ENCODE data around the gene AOC1. TPM values are rescaled to one million over a fixed set of nuclear protein-coding genes. Genes with fewer than 3 reads are reported as not detected.
"Not testable (repeated sequence)": the region's sequence is repeated elsewhere in the genome, so short reads cannot be mapped to it uniquely, and the experiment has no call there.

The AOC1 gene
- total RNA-seq, 6 experiments from 2014 or later: not detected

- Mint-ChIP-seq H3K4me3 (no peak overlapping the region), H3K27ac (no peak overlapping the region), H3K4me1 (ENCODE audit: low read depth) (peaks cover 12% of the 10 kb centered on the region), H3K9me3 (no peaks in the 10 kb centered on the region), H3K27me3 (ENCODE audit: insufficient read depth) (peaks cover 24% of the 10 kb centered on the region), H3K36me3 (ENCODE audit: low read depth) (no peaks in the 10 kb centered on the region)
- no peak for TF ChIP-seq CTCF (IDR thresholded peaks at IDR 0.05)
- no peak for DNase-seq
Observed at GRCh38 chr7:150902078-150903033, 50.0 kb downstream of the AOC1 start.

GRCh38 chr7:150903606-150904005, 51.3 kb downstream of the AOC1 start:
- no peaks in the 10 kb centered on the region for H3K9me3 Mint-ChIP-seq
- H3K27me3 Mint-ChIP-seq (ENCODE audit: insufficient read depth): peaks cover 22% of the 10 kb centered on the region
- no peak overlapping the region for H3K4me3 Mint-ChIP-seq
- peak; percentile 38 for DNase-seq
- TF ChIP-seq CTCF (IDR thresholded peaks at IDR 0.05): no peak
- no peaks in the 10 kb centered on the region for H3K36me3 Mint-ChIP-seq (ENCODE audit: low read depth)
- peaks cover 12% of the 10 kb centered on the region for H3K4me1 Mint-ChIP-seq (ENCODE audit: low read depth)
- no peak overlapping the region for H3K27ac Mint-ChIP-seq

GRCh38 chr7:150904011-150904909, 51.9 kb downstream of the AOC1 start:
- peaks cover 18% of the 10 kb centered on the region for H3K27me3 Mint-ChIP-seq (ENCODE audit: insufficient read depth)
- no peak for DNase-seq
- no peaks in the 10 kb centered on the region for H3K9me3 Mint-ChIP-seq
- TF ChIP-seq CTCF (IDR thresholded peaks at IDR 0.05): no peak
- H3K4me3 Mint-ChIP-seq: no peak overlapping the region
- no peaks in the 10 kb centered on the region for H3K36me3 Mint-ChIP-seq (ENCODE audit: low read depth)
- H3K27ac Mint-ChIP-seq: no peak overlapping the region
- H3K4me1 Mint-ChIP-seq (ENCODE audit: low read depth): peaks cover 12% of the 10 kb centered on the region

- peaks cover 12% of the 10 kb centered on the region for H3K4me1 Mint-ChIP-seq (ENCODE audit: low read depth)
- H3K27ac Mint-ChIP-seq: no peak overlapping the region
- H3K27me3 Mint-ChIP-seq (ENCODE audit: insufficient read depth): peaks cover 8% of the 10 kb centered on the region
- no peaks in the 10 kb centered on the region for H3K9me3 Mint-ChIP-seq
- no peak for DNase-seq
- TF ChIP-seq CTCF (IDR thresholded peaks at IDR 0.05): no peak
- H3K4me3 Mint-ChIP-seq: no peak overlapping the region
- no peaks in the 10 kb centered on the region for H3K36me3 Mint-ChIP-seq (ENCODE audit: low read depth)
Observed at GRCh38 chr7:150908173-150908572, 55.9 kb downstream of the AOC1 start.

- Mint-ChIP-seq H3K27ac (no peak overlapping the region), H3K4me3 (no peak overlapping the region), H3K4me1 (ENCODE audit: low read depth) (peaks cover 2% of the 10 kb centered on the region; the same call in 1 of the 2 replicates), H3K36me3 (ENCODE audit: low read depth) (no peaks in the 10 kb centered on the region), H3K27me3 (ENCODE audit: insufficient read depth) (peaks cover 9% of the 10 kb centered on the region), H3K9me3 (no peaks in the 10 kb centered on the region)
- no peak for DNase-seq
- TF ChIP-seq CTCF (IDR thresholded peaks at IDR 0.05): no peak
Observed at GRCh38 chr7:150909200-150909995, 57.1 kb downstream of the AOC1 start.

- not testable (repeated sequence) for H3K27ac Mint-ChIP-seq; H3K4me1 Mint-ChIP-seq (ENCODE audit: low read depth); H3K4me3 Mint-ChIP-seq; H3K9me3 Mint-ChIP-seq; H3K27me3 Mint-ChIP-seq (ENCODE audit: insufficient read depth); H3K36me3 Mint-ChIP-seq (ENCODE audit: low read depth); DNase-seq
Observed at GRCh38 chr7:150910305-150910995, 58.1 kb downstream of the AOC1 start.
